Subcutaneous adipose tissue (tissue), 4 donors: ENCODE data around the gene ZACN. TPM values are rescaled to one million over a fixed set of nuclear protein-coding genes. Genes with fewer than 3 reads are reported as not detected.

Experiments used
- total RNA-seq, 4 donors: library from RNA; depleted of rRNA; stranded (reverse); fragments of >200 nt; gene quantifications; one replicate each; pipeline ENCODE4 v1.1.0, GENCODE V29; 2016
- TF ChIP-seq, protein P1 (sequence below): fragments of 450-650 bp; IDR thresholded peaks from one replicate; pipeline ENCODE4 v1.5.1; 2016; ENCODE audit warnings: low read depth, mild to moderate bottlenecking, control low read depth, antibody characterized with exemption, moderate library complexity

Gene ZACN
- total RNA-seq, 4 donors from 2014 or later = not detected

DNA sequence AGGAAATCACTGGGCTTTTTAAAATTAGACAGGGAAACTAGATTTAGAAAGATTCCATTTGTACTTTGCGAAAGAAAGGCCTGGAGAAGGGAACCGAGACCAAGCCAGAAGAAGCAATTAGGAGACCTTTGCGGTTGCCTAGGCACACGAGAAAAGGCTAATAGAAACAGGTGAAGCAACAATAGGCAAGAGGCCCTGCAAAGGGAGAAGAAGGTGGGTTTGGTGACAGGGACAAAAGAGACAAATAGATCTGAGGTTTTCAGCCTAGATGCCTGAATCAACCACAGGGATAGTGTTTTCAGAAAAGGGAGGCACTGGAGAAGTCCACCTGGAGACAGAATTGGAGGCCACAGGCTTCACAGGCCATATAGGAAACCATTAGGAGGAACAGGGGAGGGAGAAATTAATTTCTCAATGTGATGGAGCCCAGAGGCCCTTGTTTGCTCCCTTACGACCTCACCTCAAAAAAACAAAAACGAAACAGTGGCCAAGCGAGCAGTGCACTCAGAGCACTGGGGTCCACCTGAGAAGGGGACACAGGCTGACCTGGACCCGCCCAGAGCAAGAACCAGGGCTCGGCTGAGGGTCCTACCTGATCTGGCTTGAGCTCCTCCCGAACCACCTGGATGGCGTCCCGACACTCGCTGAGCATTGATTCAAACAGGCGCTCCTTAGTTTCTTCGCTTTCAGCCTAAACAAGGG, 29.0 kb upstream of the ZACN start:
- TF ChIP-seq, protein P1, sequence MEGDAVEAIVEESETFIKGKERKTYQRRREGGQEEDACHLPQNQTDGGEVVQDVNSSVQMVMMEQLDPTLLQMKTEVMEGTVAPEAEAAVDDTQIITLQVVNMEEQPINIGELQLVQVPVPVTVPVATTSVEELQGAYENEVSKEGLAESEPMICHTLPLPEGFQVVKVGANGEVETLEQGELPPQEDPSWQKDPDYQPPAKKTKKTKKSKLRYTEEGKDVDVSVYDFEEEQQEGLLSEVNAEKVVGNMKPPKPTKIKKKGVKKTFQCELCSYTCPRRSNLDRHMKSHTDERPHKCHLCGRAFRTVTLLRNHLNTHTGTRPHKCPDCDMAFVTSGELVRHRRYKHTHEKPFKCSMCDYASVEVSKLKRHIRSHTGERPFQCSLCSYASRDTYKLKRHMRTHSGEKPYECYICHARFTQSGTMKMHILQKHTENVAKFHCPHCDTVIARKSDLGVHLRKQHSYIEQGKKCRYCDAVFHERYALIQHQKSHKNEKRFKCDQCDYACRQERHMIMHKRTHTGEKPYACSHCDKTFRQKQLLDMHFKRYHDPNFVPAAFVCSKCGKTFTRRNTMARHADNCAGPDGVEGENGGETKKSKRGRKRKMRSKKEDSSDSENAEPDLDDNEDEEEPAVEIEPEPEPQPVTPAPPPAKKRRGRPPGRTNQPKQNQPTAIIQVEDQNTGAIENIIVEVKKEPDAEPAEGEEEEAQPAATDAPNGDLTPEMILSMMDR = no peak

DNA sequence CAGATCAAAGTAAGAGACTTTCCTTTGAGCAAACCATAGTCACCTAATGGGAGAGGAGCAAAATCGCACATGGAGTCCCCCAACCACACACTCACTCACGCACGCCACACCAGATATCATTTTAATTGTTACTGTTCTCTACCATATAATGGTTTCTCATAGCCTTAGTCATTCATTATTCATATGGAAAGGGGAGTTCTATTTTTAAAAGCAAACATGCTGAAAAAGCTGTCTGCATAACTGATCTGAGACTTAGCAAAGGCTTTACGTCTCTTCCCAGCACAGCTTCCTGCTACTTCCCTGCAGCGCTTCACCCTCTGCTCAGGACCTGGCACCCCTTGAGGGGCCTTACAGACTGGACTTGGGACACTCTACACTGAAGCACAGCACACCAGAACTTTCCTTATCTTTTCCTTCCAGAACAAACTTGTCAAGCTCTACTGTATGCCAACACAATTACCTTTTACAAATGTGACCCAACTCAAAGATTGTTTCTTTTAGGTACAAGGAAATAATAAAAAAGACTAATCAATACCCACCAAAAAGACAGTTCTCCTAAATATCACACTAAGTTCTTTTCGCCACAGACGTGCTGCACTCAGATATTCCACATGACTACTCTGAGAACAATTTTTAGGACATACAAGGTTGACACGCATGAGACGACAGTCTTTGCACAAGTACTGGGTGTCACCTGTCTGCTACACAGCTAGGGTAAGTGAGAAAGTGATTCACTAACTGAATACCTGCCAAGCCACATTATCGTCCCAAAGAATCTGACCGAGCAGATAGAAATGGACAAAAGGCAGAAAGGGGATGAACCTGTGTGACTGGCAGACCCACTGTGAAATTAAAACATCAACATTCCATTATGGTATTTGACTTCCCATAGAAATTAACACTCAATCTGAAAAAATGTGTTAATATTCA, 28.2 kb upstream of the ZACN start:
- TF ChIP-seq, protein P1 = no peak

DNA sequence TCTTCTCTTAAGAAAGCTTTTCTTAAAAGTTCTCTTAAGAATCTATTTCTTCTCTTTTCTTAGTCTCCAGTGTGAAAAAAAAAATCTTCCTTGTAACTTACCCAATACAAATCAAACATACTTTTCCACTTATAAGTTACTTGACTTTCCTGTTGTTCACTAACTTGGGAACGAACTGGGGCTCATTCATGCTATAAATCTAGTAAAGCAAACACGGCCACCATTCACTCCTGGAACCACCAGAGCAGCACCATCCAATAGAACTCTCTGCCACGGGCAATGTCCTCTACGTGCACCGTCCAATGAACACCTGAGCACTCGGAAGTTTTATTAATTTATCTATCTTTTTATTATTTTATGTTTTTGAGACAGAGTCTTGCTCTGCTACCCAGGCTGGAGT, 27.4 kb upstream of the ZACN start:
- TF ChIP-seq, protein P1 = no peak

DNA sequence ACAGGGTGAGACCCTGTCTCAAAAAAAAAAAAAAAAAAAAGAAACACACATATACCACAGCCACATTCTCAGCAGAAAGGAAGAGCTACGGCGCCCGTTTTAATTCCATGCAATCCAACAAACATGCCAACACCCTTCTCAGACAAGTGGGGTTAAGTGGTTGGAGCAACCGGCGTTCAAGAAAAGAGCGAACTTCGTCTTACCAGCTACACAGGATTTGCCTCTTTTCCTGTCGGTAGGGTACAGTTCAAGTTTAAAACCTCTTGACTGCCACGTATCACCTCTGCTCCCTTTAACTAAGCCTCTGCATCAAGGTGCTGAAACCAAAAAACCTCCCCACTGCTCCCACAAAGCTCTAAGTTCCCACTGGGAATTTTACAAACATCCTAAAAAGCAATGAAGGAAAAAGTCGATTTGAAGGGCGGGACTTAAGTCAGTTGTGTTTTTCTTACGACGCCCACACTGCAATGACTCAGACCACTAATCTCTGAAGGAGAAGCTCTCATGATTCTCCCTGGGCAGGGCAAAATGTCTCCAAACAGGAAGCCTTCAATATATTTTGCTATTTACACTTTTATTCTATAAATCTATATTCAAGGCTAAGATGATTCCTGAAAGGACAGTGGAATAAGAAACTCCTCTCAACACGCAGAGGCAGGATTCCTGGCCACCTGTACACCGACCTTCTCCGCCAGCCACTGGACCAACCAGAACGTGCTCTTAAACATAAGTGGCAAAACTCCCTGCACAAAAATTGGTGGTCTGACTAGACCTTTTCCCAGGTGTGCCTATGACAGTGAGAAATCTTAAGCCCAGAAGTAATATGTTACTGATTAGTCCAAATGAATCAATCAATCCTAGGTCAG, 25.5 kb upstream of the ZACN start:
- TF ChIP-seq, protein P1 = no peak

DNA sequence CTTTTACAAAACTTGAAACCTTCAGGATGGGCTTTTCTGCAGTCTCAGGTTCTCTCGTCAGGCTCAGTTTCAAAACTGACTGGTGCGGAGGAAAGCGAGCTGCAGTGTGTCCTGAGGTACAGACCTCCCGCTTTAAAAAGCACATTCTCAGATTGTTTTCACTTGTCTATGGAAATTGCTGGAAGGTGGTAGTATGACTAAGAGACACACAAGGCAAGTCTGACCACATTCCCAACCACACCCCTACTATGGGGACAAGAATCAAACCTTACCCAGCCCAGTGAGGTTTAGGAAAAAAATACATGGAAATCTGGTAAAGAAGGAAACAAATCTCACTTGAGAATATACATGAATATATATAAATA, 24.9 kb upstream of the ZACN start:
- TF ChIP-seq, protein P1 = no peak

DNA sequence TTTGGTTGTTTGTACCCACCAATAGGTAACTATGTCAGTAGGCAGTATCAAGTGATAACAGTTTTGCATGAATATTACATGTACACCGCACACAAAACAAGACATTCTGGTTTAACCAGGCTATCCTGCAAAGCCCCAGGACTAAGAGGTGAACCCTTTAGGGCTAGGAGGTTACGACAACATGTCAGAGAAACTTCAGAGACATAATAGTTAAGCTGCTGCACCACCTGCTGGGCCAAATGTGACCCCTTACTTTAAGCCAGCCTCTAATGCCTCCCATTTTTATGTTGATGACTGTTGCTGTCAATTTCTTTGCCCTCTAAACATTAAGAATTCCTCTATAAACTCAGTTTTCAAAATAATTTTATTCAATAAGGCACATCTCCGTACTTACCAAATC, 22.1 kb upstream of the ZACN start:
- TF ChIP-seq, protein P1 = no peak
